DND-41 (cell line): ENCODE measurements around the gene SLC7A1.

Source experiments
- ATAC-seq: fragments of 200-7000 bp; cut with Tn5 transposase; 3 replicates; pipeline ENCODE4 v1.9.1; 2021; ENCODE audit warnings: low read depth; ENCODE audit not compliant: insufficient read depth
- DNase-seq: peaks from one replicate; pipeline ENCODE4 v3.0.0-alpha.2; 2020
- H2AFZ ChIP-seq: 2 replicates; pipeline ENCODE4 v1.6.0; 2012; ENCODE audit warnings: low read depth, low read length
- H3K27ac ChIP-seq: 2 replicates; pipeline ENCODE4 v1.5.1; 2012; ENCODE audit warnings: low read length, inconsistent platforms
- H3K27me3 ChIP-seq: fragments of 200-600 bp; sonication (generic); 2 replicates; pipeline ENCODE4 v1.6.0; 2012; ENCODE audit warnings: low read length, mild to moderate bottlenecking, inconsistent platforms; ENCODE audit not compliant: insufficient read depth, poor library complexity
- H3K36me3 ChIP-seq: 2 replicates; pipeline ENCODE4 v1.5.1; 2012; ENCODE audit warnings: low read length, inconsistent platforms; ENCODE audit not compliant: insufficient read depth
- H3K4me1 ChIP-seq: 2 replicates; pipeline ENCODE4 v1.5.1; 2012; ENCODE audit warnings: mild to moderate bottlenecking, low read length; ENCODE audit not compliant: insufficient read depth
- H3K4me2 ChIP-seq: 2 replicates; pipeline ENCODE4 v1.6.0; 2012; ENCODE audit warnings: mild to moderate bottlenecking, moderate library complexity, low read length, inconsistent platforms; ENCODE audit not compliant: insufficient read depth
- H3K4me3 ChIP-seq, 2 experiments: fragments of 200-600 bp in 1 of 2; shearing (Covaris generic) in 1 of 2; 2 replicates each; pipeline ENCODE4 v1.5.1; 2012 to 2016; ENCODE audit warnings: inconsistent platforms in 2 of 2, low read length in 2 of 2, mild to moderate bottlenecking in 2 of 2, low read depth in 1 of 2, moderate library complexity in 1 of 2
- H3K79me2 ChIP-seq: 2 replicates; pipeline ENCODE4 v1.6.0; 2012; ENCODE audit warnings: low read length, inconsistent platforms; ENCODE audit not compliant: insufficient read depth
- H3K9ac ChIP-seq: 2 replicates; pipeline ENCODE4 v1.6.0; 2012; ENCODE audit warnings: low read depth, mild to moderate bottlenecking, inconsistent platforms, low read length, moderate library complexity
- H3K9me3 ChIP-seq: 2 replicates; pipeline ENCODE4 v1.5.1; 2012; ENCODE audit warnings: low read length, moderate library complexity, mild to moderate bottlenecking, inconsistent platforms; ENCODE audit not compliant: insufficient read depth, severe bottlenecking
- H4K20me1 ChIP-seq: 2 replicates; pipeline ENCODE4 v1.6.0; 2012; ENCODE audit warnings: low read length; ENCODE audit not compliant: insufficient read depth
- CTCF ChIP-seq: IDR thresholded peaks from 2 replicates; pipeline ENCODE4 v1.5.1; 2012; ENCODE audit warnings: borderline replicate concordance, low read length, moderate library complexity, mild to moderate bottlenecking; ENCODE audit not compliant: poor library complexity, severe bottlenecking; ENCODE audit errors: extremely low read depth
- EZH2 ChIP-seq: IDR thresholded peaks from 3 replicates; pipeline ENCODE4 v1.6.1; 2012; ENCODE audit warnings: borderline replicate concordance, low read depth, mild to moderate bottlenecking, moderate library complexity, low read length, inconsistent platforms; ENCODE audit not compliant: severe bottlenecking

Gene SLC7A1

GRCh38 chr13:29568731-29569130 is 26.8 kb downstream of the SLC7A1 start:
- no peak overlapping the region for H3K4me3 ChIP-seq
- H3K9me3 ChIP-seq = no peaks in the 10 kb centered on the region
- no peak for ATAC-seq
- peaks cover 98% of the 10 kb centered on the region for H4K20me1 ChIP-seq
- H3K27ac ChIP-seq = no peak overlapping the region
- H3K27me3 ChIP-seq = no peaks in the 10 kb centered on the region
- no peaks in the 10 kb centered on the region for H3K4me1 ChIP-seq
- TF ChIP-seq EZH2 = no peak
- no peak for TF ChIP-seq CTCF
- no peak for DNase-seq
- H3K36me3 ChIP-seq = peaks cover 22% of the 10 kb centered on the region
- no peak overlapping the region for H3K9ac ChIP-seq
- H3K79me2 ChIP-seq = peaks cover 100% of the 10 kb centered on the region
- no peak overlapping the region for H3K4me2 ChIP-seq
- H2AFZ ChIP-seq = no peak overlapping the region

- ATAC-seq (no peak), DNase-seq (no peak)
- Histone ChIP-seq H2AFZ (no peak overlapping the region), H3K4me3 (no peak overlapping the region), H3K4me1 (no peaks in the 10 kb centered on the region), H4K20me1 (peaks cover 98% of the 10 kb centered on the region), H3K79me2 (peaks cover 100% of the 10 kb centered on the region), H3K9ac (no peak overlapping the region), H3K9me3 (no peaks in the 10 kb centered on the region), H3K27me3 (no peaks in the 10 kb centered on the region), H3K27ac (no peak overlapping the region), H3K36me3 (peaks cover 22% of the 10 kb centered on the region), H3K4me2 (no peak overlapping the region)
- no peak for TF ChIP-seq CTCF
- TF ChIP-seq EZH2 = no peak
Measured at GRCh38 chr13:29567411-29567810, 28.1 kb downstream of the SLC7A1 start.

- peaks cover 100% of the 10 kb centered on the region for H3K79me2 ChIP-seq
- H4K20me1 ChIP-seq = peaks cover 98% of the 10 kb centered on the region
Measured at GRCh38 chr13:29566206-29566605, 29.3 kb downstream of the SLC7A1 start.

More at GRCh38 chr13:29566206-29566605, 29.3 kb downstream of the SLC7A1 start:
- DNase-seq = no peak
- Histone ChIP-seq H3K9ac (no peak overlapping the region), H3K27ac (no peak overlapping the region), H2AFZ (no peak overlapping the region), H3K4me2 (no peak overlapping the region), H3K36me3 (peaks cover 22% of the 10 kb centered on the region), H3K9me3 (no peaks in the 10 kb centered on the region), H3K27me3 (no peaks in the 10 kb centered on the region), H3K4me3 (no peak overlapping the region), H3K4me1 (no peaks in the 10 kb centered on the region)
- no peak for TF ChIP-seq CTCF
- TF ChIP-seq EZH2 = no peak
- no peak for ATAC-seq
